KOPT-K1 (cell line): Measurements from ENCODE around the gene GAS6.
"Not testable (repeated sequence)": the region's sequence is repeated elsewhere in the genome, so short reads cannot be mapped to it uniquely, and the experiment has no call there.

Experiments used
- H3K27ac ChIP-seq: fragments of 200-600 bp; sonication (generic); 2 replicates; pipeline ENCODE4 v1.5.1; 2016; ENCODE audit warnings: antibody characterized with exemption, mild to moderate bottlenecking, low read depth, low read length; ENCODE audit not compliant: poor library complexity, severe bottlenecking
- H3K36me3 ChIP-seq: fragments of 200-600 bp; sonication (generic); 2 replicates; pipeline ENCODE4 v1.5.1; 2017; ENCODE audit warnings: antibody characterized with exemption, mild to moderate bottlenecking, low read length, moderate library complexity; ENCODE audit not compliant: insufficient read depth
- H3K9me3 ChIP-seq: fragments of 200-600 bp; sonication (generic); 2 replicates; pipeline ENCODE4 v1.5.1; 2017; ENCODE audit warnings: antibody characterized with exemption, low read length, mild to moderate bottlenecking; ENCODE audit not compliant: insufficient read depth, poor library complexity, severe bottlenecking

The GAS6 gene

GRCh38 chr13:113880651-113881611 is 17.1 kb upstream of the GAS6 start:
- Histone ChIP-seq H3K27ac (no peak overlapping the region), H3K9me3 (no peaks in the 10 kb centered on the region), H3K36me3 (no peaks in the 10 kb centered on the region)

DNA sequence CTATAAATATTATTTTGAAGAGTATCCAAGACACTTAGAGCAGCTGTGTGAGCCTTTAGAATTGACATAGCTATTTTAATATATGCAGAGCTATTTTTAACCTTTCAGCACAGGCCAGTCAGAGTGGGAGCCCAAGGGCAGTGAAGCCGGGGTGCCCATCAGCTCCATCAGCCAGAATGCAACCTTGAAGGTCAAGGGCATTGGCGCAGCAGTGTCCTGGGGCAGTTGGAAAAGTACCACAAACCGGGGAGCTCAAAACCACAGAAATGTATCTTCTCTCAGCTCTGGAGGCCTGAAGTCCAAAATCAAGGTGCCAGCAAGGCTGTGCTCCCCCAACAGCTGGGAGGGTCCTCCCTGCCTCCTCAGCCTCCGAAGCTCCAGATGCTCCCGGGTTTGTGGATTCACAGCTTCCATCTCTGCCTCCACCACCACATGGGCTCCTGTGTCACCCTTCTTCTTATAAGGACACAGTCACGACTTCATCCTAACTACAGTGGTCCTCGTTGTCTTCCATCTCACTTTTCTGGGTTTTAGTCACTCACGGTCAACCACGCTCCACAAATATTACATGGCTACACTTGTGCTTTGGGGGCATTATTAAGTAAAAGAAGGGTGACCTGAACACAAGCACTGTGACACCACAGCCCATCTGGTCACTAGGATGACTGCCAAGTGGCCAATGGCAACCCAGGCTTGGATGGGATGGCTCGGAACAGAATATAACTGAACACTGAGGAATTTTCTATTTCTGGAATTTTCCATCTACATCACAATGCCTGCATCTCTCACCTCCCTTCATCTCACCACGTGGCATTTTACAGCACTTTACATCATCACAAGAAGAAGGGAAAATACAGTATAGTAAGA is 15.9 kb upstream of the GAS6 start:
- H3K36me3 ChIP-seq: no peaks in the 10 kb centered on the region
- H3K27ac ChIP-seq: no peak overlapping the region
- H3K9me3 ChIP-seq: no peaks in the 10 kb centered on the region

GRCh38 chr13:113879017-113879416 is 15.1 kb upstream of the GAS6 start:
- no peaks in the 10 kb centered on the region for H3K36me3 ChIP-seq
- H3K9me3 ChIP-seq: no peaks in the 10 kb centered on the region
- H3K27ac ChIP-seq: no peak overlapping the region

GRCh38 chr13:113877149-113877990 is 13.5 kb upstream of the GAS6 start:
- Histone ChIP-seq H3K36me3 (no peaks in the 10 kb centered on the region), H3K9me3 (peaks cover 9% of the 10 kb centered on the region), H3K27ac (no peak overlapping the region)

DNA sequence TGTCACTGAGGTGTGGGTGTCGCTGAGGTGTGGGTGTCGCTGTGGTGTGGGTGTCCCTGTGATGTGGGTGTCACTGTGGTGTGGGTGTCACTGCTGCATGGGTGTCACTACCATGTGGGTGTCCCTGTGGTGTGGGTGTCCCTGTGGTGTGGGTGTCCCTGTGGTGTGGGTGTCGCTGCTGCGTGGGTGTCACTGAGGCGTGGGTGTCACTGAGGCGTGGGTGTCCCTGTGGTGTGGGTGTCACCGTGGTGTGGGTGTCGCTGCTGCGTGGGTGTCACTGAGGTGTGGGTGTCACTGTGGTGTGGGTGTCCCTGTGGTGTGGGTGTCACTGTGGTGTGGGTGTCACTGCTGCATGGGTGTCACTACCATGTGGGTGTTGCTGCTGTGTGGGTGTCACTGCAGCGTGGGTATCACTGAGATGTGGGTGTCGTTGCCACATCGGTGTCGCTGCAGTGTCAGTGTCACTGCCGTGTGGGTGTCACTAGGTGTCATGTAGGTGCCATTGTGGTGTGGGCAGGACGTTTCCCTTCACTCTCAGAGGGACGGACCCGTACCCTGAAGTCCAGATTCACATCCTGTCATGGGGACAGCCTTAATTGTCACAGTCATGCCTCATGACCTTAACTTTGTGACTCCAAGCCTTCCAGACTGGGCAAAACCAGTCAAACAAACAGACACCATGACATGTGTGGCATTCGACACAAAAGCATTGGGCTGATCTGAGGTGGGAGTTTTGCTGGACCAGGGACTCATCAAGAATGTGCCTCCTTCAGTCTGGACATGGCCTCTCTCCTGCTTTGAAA is 12.7 kb upstream of the GAS6 start:
- H3K9me3 ChIP-seq: peaks cover 9% of the 10 kb centered on the region
- H3K36me3 ChIP-seq: no peaks in the 10 kb centered on the region
- no peak overlapping the region for H3K27ac ChIP-seq

- Histone ChIP-seq H3K36me3 (no peaks in the 10 kb centered on the region), H3K27ac (no peak overlapping the region), H3K9me3 (peaks cover 9% of the 10 kb centered on the region)
Measured at GRCh38 chr13:113875837-113876281, 12.0 kb upstream of the GAS6 start.

- peaks cover 9% of the 10 kb centered on the region for H3K9me3 ChIP-seq
- no peak overlapping the region for H3K27ac ChIP-seq
- no peaks in the 10 kb centered on the region for H3K36me3 ChIP-seq
Measured at GRCh38 chr13:113875429-113875815, 11.5 kb upstream of the GAS6 start.

DNA sequence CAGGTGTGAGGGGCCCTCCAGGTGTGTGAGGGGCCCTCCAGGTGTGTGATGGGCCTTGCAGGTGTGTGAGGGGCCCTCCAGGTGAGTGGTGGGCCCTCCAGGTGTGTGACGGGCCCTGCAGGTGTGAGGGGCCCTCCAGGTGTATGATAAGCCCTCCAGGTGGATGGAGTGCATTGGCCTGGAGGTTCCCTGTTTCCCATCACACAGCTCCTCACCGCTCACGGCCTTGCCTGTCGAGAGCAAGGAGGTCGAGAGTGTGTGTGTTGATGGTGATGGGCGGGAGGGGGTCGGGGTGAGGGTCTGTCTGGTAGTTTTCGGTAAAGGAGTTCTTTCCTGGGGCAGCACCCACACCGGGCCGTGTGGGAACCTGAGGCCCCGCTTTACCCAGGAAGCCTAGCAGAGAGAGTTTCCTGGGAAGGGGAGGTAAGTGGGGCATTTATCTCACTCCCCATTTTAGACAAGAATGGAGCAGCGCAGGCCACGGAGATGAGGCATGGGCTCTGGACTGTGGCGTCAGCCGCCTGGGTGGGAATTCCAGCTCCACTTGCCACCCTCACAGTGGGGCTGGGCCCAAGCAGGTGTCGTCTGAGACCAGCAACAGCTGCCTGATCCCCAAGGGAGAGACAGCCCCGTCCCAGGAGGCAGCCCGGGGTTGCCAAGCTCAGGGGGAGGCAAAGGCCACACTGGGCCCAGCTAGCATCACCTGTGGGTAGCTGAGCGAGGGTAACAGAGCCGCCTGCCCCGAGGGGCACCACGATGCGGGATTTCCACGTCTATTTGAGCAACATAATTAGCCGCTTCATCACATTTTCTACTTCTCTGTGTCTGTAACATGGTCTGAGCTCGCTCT is 10.9 kb upstream of the GAS6 start:
- peaks cover 9% of the 10 kb centered on the region for H3K9me3 ChIP-seq
- H3K36me3 ChIP-seq: no peaks in the 10 kb centered on the region
- H3K27ac ChIP-seq: no peak overlapping the region

GRCh38 chr13:113874177-113874576 is 10.3 kb upstream of the GAS6 start:
- Histone ChIP-seq H3K36me3 (no peaks in the 10 kb centered on the region), H3K27ac (no peak overlapping the region), H3K9me3 (peaks cover 9% of the 10 kb centered on the region)

DNA sequence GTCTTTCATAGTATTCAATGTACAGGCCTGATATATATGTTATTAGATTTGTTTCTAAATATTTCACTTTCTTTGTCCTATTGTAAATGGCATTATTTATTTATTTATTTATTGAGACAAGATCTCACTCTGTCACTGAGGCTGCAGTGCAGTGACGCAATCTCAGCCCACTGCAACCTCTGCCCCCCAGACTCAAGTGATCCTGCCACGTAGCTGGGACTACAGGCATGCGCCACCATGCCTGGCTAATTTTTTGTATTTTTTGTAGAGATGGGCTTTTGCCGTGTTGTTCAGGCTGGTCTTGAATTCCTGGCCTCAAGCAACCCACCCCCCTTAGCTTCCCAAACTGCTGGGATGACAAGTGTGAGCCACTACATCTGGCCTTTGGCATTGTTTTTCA is 5.4 kb upstream of the GAS6 start:
- no peaks in the 10 kb centered on the region for H3K36me3 ChIP-seq
- H3K9me3 ChIP-seq: peaks cover 24% of the 10 kb centered on the region
- no peak overlapping the region for H3K27ac ChIP-seq

DNA sequence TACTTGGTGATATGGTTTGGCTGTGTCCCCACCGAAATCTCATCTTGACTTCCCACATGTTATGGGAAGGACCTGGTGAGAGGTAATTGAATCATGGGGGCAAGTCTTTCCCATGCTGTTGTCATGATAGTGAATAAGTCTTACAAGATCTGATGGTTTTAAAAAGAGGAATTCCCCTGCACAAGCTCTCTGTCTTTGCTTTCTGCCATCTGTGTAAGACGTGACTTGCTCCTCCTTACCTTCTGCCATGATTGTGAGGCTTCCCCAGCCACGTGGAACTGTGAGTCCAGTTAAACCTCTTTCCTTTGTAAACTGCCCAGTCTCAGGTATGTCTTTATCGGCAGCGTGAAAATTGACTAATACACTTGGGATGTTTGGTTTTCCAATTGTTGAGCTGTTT is 4.0 kb upstream of the GAS6 start:
- not testable (repeated sequence) for H3K27ac ChIP-seq, H3K36me3 ChIP-seq
- H3K9me3 ChIP-seq: peaks cover 18% of the 10 kb centered on the region

DNA sequence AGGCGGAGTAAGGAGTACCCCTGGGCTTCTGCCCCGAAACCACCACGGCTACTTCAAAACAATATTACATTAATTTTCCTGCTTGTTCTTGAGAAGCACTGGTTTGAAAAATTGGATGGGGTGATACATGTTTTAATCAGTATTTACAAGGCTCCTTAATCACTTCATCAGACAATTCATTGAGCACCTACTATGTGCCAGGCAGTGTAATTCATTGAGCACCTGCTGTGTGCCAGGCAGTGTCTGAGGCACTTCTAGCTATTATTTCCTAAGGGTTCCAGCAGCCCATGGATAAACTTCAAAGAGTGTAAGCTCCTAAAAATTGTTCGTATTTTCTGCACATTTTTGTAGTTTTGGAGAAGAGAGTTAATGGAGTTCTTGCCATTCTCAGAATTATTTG is 1.6 kb upstream of the GAS6 start:
- Histone ChIP-seq H3K9me3 (peaks cover 16% of the 10 kb centered on the region), H3K36me3 (no peaks in the 10 kb centered on the region), H3K27ac (no peak overlapping the region)

DNA sequence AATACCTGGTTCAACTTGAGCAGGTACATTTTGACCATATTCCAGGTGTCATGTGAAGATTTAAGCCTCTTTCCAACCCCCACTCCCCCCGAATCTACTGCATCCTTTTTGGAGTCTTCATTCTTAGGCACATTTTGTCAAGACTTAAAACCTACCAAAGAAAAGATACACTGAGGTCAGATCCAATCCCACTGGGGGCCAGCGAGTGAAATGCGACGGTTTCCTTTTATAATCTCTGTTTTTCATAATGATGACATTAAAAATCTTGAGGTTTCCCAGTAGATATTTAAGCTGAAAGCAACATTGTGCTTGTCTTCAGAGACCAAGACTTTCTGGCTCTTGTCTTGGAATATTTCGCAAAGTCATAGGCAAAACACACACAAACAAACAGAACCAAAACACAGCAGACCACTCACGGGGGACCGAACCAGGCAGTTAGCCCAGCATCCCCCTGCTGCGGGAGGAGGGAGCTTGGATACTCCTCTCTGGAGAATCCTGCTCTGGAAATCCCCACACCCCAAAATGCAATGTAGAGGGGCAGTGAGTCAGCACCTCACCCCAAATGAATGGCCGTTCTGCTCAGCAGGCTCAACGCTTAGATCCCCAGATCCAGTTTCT is 506 bp upstream of the GAS6 start:
- H3K36me3 ChIP-seq: no peaks in the 10 kb centered on the region
- peaks cover 16% of the 10 kb centered on the region for H3K9me3 ChIP-seq
- H3K27ac ChIP-seq: no peak overlapping the region
